Lower leg skin (tissue), 3 donors: ENCODE measurements around the gene MAMDC2.

Source experiments
- CTCF ChIP-seq, 3 donors: fragments of 450-650 bp; IDR thresholded peaks; one replicate each; pipeline ENCODE4 v1.5.1; 2016; ENCODE audit warnings: antibody characterized with exemption in 3 of 3, mild to moderate bottlenecking in 3 of 3, moderate library complexity in 2 of 3
- POLR2A ChIP-seq, 2 donors: fragments of 450-650 bp; IDR thresholded peaks; one replicate each; pipeline ENCODE4 v1.6.1; 2016 to 2017; ENCODE audit warnings: antibody characterized with exemption in 2 of 2, mild to moderate bottlenecking in 1 of 2, moderate library complexity in 1 of 2

GRCh38 chr9:70046274-70047070 lies 2.8 kb downstream of the MAMDC2 start:
- TF ChIP-seq CTCF (IDR thresholded peaks at IDR 0.05) (no peak), POLR2A (IDR thresholded peaks at IDR 0.05) (no peak)
